ENCODE data around the gene FBL. TPM values are rescaled to one million over a fixed set of nuclear protein-coding genes. Genes with fewer than 3 reads are reported as not detected.

FBL gene
- total and polyA plus RNA-seq, 4 donors, result 23.3 to 96.2 (median 57.7) TPM

DNA sequence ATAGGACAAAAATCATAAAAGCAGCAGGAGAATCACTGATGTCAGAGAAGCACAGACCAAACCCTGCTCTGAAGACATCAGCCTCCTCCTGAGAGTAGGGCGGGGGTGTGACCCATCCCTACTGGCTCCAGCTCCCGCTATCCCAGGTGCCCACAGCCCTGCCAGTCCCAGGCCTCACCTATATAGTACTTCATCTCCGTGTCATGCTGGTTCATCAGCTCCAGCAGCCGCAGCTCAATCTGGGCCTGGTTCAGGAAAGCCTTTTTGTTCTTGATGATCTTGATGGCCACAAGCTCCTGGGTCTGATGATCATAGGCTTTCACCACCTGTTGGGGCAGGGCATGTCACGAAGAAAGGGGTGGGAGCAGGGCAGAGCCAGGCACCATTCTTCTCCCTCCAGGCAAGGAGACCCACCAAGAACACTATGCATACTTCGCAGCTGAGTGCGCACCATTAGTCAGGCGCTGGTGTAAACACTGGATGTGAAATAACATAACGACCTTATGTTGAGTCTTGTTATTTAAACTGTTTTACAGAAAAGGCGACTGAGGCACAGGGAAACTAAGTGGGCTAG, 16.4 kb downstream of the FBL start:
- H3K27me3 ChIP-seq (ENCODE audit: control insufficient read depth in 4 of 4, insufficient read depth in 4 of 4, low read length in 3 of 4), result no peaks in the 10 kb centered on the region
- no peak for DNase-seq (ENCODE audit: low spot score)
- no peak overlapping the region for H3K9ac ChIP-seq (ENCODE audit: low read depth in 1 of 2, low read length in 2 of 2)
- peaks cover 4 to 27% (median 23%) of the 10 kb centered on the region in 4 donors for H3K4me1 ChIP-seq (ENCODE audit: control insufficient read depth in 4 of 4, insufficient read depth in 4 of 4, low read length in 3 of 4)
- H3K9me3 ChIP-seq (ENCODE audit: control insufficient read depth in 4 of 4, low read length in 3 of 4), result no peaks in the 10 kb centered on the region
- peaks cover 0 to 41% (median 7%) of the 10 kb centered on the region in 4 donors for H3K36me3 ChIP-seq (ENCODE audit: control insufficient read depth in 4 of 4, insufficient read depth in 3 of 4, low read depth in 1 of 4, low read length in 3 of 4)
- H3K27ac ChIP-seq (ENCODE audit: low read depth in 1 of 2, low read length in 2 of 2), result no peak overlapping the region
- 94% methylated on average over 10 of the region's 10 CpGs for WGBS
- TF ChIP-seq JUND (IDR thresholded peaks at IDR 0.05), result no peak
- no peak for TF ChIP-seq YY1 (IDR thresholded peaks at IDR 0.05)
- no peak for TF ChIP-seq EGR1 (IDR thresholded peaks at IDR 0.05; ENCODE audit: low read depth in 2 of 2)
- no peak overlapping the region for H3K4me3 ChIP-seq (ENCODE audit: low read depth in 1 of 3, low read length in 3 of 3)

DNA sequence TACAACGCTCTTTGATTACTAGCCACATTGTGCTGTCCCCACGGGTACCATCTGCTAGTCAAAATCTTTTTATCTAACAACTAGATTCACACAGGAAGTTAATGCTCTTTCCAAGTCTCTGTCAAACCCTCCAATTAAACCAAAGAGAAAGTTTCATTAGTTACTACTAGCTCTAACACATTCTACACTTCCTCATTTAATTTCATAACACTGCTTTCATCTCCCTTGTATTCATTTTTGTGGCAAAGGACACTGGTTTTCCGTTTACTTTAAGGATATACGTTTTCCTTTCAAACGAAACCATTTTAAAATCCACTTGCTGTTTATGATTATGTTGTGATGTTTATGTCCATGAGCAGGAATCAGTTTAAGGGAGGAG, 17.5 kb downstream of the FBL start:
- Histone ChIP-seq H3K4me3 (ENCODE audit: low read depth in 1 of 3, low read length in 3 of 3) (no peak overlapping the region), H3K27me3 (ENCODE audit: control insufficient read depth in 4 of 4, insufficient read depth in 4 of 4, low read length in 3 of 4) (no peaks in the 10 kb centered on the region), H3K9ac (ENCODE audit: low read depth in 1 of 2, low read length in 2 of 2) (no peak overlapping the region), H3K9me3 (ENCODE audit: control insufficient read depth in 4 of 4, low read length in 3 of 4) (no peaks in the 10 kb centered on the region), H3K4me1 (ENCODE audit: control insufficient read depth in 4 of 4, insufficient read depth in 4 of 4, low read length in 3 of 4) (peaks cover 5 to 31% (median 26%) of the 10 kb centered on the region in 4 donors), H3K27ac (ENCODE audit: low read depth in 1 of 2, low read length in 2 of 2) (no peak overlapping the region), H3K36me3 (ENCODE audit: control insufficient read depth in 4 of 4, insufficient read depth in 3 of 4, low read depth in 1 of 4, low read length in 3 of 4) (peaks cover 0 to 38% (median 7%) of the 10 kb centered on the region in 4 donors)
- no peak for DNase-seq (ENCODE audit: low spot score)
- 75% methylated on average over 5 of the region's 5 CpGs for WGBS
- no peak for TF ChIP-seq RAD21 (IDR thresholded peaks at IDR 0.05)
- TF ChIP-seq, protein P1, sequence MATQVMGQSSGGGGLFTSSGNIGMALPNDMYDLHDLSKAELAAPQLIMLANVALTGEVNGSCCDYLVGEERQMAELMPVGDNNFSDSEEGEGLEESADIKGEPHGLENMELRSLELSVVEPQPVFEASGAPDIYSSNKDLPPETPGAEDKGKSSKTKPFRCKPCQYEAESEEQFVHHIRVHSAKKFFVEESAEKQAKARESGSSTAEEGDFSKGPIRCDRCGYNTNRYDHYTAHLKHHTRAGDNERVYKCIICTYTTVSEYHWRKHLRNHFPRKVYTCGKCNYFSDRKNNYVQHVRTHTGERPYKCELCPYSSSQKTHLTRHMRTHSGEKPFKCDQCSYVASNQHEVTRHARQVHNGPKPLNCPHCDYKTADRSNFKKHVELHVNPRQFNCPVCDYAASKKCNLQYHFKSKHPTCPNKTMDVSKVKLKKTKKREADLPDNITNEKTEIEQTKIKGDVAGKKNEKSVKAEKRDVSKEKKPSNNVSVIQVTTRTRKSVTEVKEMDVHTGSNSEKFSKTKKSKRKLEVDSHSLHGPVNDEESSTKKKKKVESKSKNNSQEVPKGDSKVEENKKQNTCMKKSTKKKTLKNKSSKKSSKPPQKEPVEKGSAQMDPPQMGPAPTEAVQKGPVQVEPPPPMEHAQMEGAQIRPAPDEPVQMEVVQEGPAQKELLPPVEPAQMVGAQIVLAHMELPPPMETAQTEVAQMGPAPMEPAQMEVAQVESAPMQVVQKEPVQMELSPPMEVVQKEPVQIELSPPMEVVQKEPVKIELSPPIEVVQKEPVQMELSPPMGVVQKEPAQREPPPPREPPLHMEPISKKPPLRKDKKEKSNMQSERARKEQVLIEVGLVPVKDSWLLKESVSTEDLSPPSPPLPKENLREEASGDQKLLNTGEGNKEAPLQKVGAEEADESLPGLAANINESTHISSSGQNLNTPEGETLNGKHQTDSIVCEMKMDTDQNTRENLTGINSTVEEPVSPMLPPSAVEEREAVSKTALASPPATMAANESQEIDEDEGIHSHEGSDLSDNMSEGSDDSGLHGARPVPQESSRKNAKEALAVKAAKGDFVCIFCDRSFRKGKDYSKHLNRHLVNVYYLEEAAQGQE (IDR thresholded peaks at IDR 0.05), result no peak
- TF ChIP-seq SP1 (IDR thresholded peaks at IDR 0.05), result no peak
- no peak for TF ChIP-seq JUND (IDR thresholded peaks at IDR 0.05)
- TF ChIP-seq, protein P2, sequence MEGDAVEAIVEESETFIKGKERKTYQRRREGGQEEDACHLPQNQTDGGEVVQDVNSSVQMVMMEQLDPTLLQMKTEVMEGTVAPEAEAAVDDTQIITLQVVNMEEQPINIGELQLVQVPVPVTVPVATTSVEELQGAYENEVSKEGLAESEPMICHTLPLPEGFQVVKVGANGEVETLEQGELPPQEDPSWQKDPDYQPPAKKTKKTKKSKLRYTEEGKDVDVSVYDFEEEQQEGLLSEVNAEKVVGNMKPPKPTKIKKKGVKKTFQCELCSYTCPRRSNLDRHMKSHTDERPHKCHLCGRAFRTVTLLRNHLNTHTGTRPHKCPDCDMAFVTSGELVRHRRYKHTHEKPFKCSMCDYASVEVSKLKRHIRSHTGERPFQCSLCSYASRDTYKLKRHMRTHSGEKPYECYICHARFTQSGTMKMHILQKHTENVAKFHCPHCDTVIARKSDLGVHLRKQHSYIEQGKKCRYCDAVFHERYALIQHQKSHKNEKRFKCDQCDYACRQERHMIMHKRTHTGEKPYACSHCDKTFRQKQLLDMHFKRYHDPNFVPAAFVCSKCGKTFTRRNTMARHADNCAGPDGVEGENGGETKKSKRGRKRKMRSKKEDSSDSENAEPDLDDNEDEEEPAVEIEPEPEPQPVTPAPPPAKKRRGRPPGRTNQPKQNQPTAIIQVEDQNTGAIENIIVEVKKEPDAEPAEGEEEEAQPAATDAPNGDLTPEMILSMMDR (IDR thresholded peaks at IDR 0.05; ENCODE audit: low read depth, low read length, missing input control), result no peak
- TF ChIP-seq TAF1 (conservative IDR thresholded peaks at IDR 0.05), result no peak
- TF ChIP-seq FOXA1 (IDR thresholded peaks at IDR 0.05), result no peak
- TF ChIP-seq, protein P3, sequence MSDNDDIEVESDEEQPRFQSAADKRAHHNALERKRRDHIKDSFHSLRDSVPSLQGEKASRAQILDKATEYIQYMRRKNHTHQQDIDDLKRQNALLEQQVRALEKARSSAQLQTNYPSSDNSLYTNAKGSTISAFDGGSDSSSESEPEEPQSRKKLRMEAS (IDR thresholded peaks at IDR 0.05), result no peak
- TF ChIP-seq NR2F2 (IDR thresholded peaks at IDR 0.05), result no peak
- no peak for TF ChIP-seq RXRA (IDR thresholded peaks at IDR 0.05)
- no peak for TF ChIP-seq FOXA2 (IDR thresholded peaks at IDR 0.05)
- TF ChIP-seq HNF4A (conservative IDR thresholded peaks at IDR 0.05), result no peak
- TF ChIP-seq, protein P4, sequence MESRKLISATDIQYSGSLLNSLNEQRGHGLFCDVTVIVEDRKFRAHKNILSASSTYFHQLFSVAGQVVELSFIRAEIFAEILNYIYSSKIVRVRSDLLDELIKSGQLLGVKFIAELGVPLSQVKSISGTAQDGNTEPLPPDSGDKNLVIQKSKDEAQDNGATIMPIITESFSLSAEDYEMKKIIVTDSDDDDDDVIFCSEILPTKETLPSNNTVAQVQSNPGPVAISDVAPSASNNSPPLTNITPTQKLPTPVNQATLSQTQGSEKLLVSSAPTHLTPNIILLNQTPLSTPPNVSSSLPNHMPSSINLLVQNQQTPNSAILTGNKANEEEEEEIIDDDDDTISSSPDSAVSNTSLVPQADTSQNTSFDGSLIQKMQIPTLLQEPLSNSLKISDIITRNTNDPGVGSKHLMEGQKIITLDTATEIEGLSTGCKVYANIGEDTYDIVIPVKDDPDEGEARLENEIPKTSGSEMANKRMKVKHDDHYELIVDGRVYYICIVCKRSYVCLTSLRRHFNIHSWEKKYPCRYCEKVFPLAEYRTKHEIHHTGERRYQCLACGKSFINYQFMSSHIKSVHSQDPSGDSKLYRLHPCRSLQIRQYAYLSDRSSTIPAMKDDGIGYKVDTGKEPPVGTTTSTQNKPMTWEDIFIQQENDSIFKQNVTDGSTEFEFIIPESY (IDR thresholded peaks at IDR 0.05), result no peak

Data from liver (tissue), 9 donors.